Activated CD8-positive, alpha-beta memory T cell treated with anti-CD3 and anti-CD28 coated beads, Interleukin-2, amount 50 U/mL, for 48 hours (primary cell): ENCODE measurements around the gene FOXP2.

Source experiments
- DNase-seq: peaks from one replicate; pipeline ENCODE4 v3.0.0-alpha.2; 2020

Gene FOXP2

GRCh38 chr7:114659409-114660125 lies 245.0 kb downstream of the FOXP2 start:
- no peak for DNase-seq

- no peak for DNase-seq
Observed at GRCh38 chr7:114660126-114660486, 245.5 kb downstream of the FOXP2 start.

- DNase-seq: no peak
Observed at GRCh38 chr7:114660753-114661152, 246.1 kb downstream of the FOXP2 start.

GRCh38 chr7:114662002-114662677 lies 247.5 kb downstream of the FOXP2 start:
- no peak for DNase-seq

- no peak for DNase-seq
Observed at GRCh38 chr7:114663502-114663901, 248.9 kb downstream of the FOXP2 start.

GRCh38 chr7:114670676-114671075 lies 256.1 kb downstream of the FOXP2 start:
- DNase-seq: no peak

GRCh38 chr7:114671563-114672123 lies 257.0 kb downstream of the FOXP2 start:
- DNase-seq: no peak

GRCh38 chr7:114678116-114678515 lies 263.5 kb downstream of the FOXP2 start:
- DNase-seq: no peak

- no peak for DNase-seq
Observed at GRCh38 chr7:114687238-114687637, 272.6 kb downstream of the FOXP2 start.

- DNase-seq: no peak
Observed at GRCh38 chr7:114688443-114689055, 273.9 kb downstream of the FOXP2 start.

GRCh38 chr7:114689406-114689805 lies 274.8 kb downstream of the FOXP2 start:
- DNase-seq: no peak

GRCh38 chr7:114691605-114692004 lies 277.0 kb downstream of the FOXP2 start:
- no peak for DNase-seq

GRCh38 chr7:114695182-114695581 lies 280.6 kb downstream of the FOXP2 start:
- DNase-seq: no peak

GRCh38 chr7:114700247-114700928 lies 285.8 kb downstream of the FOXP2 start:
- no peak for DNase-seq

GRCh38 chr7:114703677-114704076 lies 289.1 kb downstream of the FOXP2 start:
- no peak for DNase-seq

GRCh38 chr7:114708646-114709045 lies 294.0 kb downstream of the FOXP2 start:
- DNase-seq: no peak

GRCh38 chr7:114710499-114710898 lies 295.9 kb downstream of the FOXP2 start:
- DNase-seq: no peak

- DNase-seq: no peak
Observed at GRCh38 chr7:114711241-114711640, 296.6 kb downstream of the FOXP2 start.

GRCh38 chr7:114715907-114716306 lies 301.3 kb downstream of the FOXP2 start:
- no peak for DNase-seq

- DNase-seq: no peak
Observed at GRCh38 chr7:114718861-114719260, 304.2 kb downstream of the FOXP2 start.

- no peak for DNase-seq
Observed at GRCh38 chr7:114720725-114721124, 306.1 kb downstream of the FOXP2 start.

GRCh38 chr7:114722562-114722961 lies 307.9 kb downstream of the FOXP2 start:
- DNase-seq: no peak

GRCh38 chr7:114723308-114723707 lies 308.7 kb downstream of the FOXP2 start:
- no peak for DNase-seq
